SK-N-SH (cell line): ENCODE results near the gene HLA-E. TPM values are rescaled to one million over a fixed set of nuclear protein-coding genes. Genes with fewer than 3 reads are reported as not detected.
A peak's percentile ranks its signal among the peaks of the same experiment; 100 is the strongest.

Experiments
- CTCF ChIA-PET: fragments of 300-600, 350-600 bp; formaldehyde crosslinking; extraction: SDS; loops from one replicate; lab custom pipeline; 2021; lab: Yijun Ruan, JAX
- POLR2A ChIA-PET: fragments of 350-600 bp; sonication (Branson Sonifier 250); formaldehyde crosslinking; extraction: SDS; loops from one replicate; lab custom pipeline; 2020; ENCODE audit warnings: antibody characterized with exemption, inconsistent platforms; lab: Yijun Ruan, JAX
- DNase-seq: peaks from one replicate; pipeline ENCODE4 v3.0.0; 2012
- H2AFZ ChIP-seq: fragments of 200-600 bp; sonication (generic); 2 replicates; pipeline ENCODE4 v1.8.1; 2016; ENCODE audit warnings: antibody characterized with exemption, mild to moderate bottlenecking, low read depth
- H3F3A ChIP-seq: fragments of 200-600 bp; sonication (generic); replicated peaks from 2 replicates; pipeline ENCODE3; 2016; ENCODE audit warnings: antibody characterized with exemption, mild to moderate bottlenecking; ENCODE audit not compliant: insufficient read depth
- H3K27ac ChIP-seq, 2 experiments: fragments of 200-500 bp in 1 of 2; fragments of 200-600 bp in 1 of 2; sonication (Bioruptor generic) in 1 of 2; sonication (generic), shearing (Covaris generic) in 1 of 2; 2 replicates each; pipeline versions ENCODE4 v1.5.1 to v1.6.1; 2014 to 2016; ENCODE audit warnings: low read depth in 2 of 2, inconsistent platforms in 1 of 2, low read length in 1 of 2, mild to moderate bottlenecking in 1 of 2, mixed read lengths in 1 of 2
- H3K27me3 ChIP-seq: fragments of 200-600 bp; sonication (generic), shearing (Covaris generic); 2 replicates; pipeline ENCODE4 v1.6.1; 2016; ENCODE audit warnings: mixed run types; ENCODE audit not compliant: insufficient read depth
- H3K36me3 ChIP-seq, 2 experiments: fragments of 200-500 bp in 1 of 2; fragments of 200-600 bp in 1 of 2; sonication (Bioruptor generic) in 1 of 2; sonication (generic) in 1 of 2; replicated peaks in 1 of 2; 2 replicates each; pipeline versions ENCODE3 to v1.5.1; 2014 to 2016; ENCODE audit warnings: low read length in 1 of 2, mild to moderate bottlenecking in 1 of 2; ENCODE audit not compliant: insufficient read depth in 2 of 2, control insufficient read depth in 1 of 2
- H3K4me1 ChIP-seq, 2 experiments: fragments of 200-500 bp in 1 of 2; fragments of 200-600 bp in 1 of 2; sonication (Bioruptor generic) in 1 of 2; sonication (generic), shearing (Covaris generic) in 1 of 2; 2 replicates each; pipeline versions ENCODE4 v1.5.1 to v1.6.1; 2014 to 2016; ENCODE audit warnings: low read depth in 1 of 2, low read length in 1 of 2, mixed run types in 1 of 2; ENCODE audit not compliant: insufficient read depth in 2 of 2, control insufficient read depth in 1 of 2
- H3K4me2 ChIP-seq: fragments of 200-600 bp; sonication (generic), shearing (Covaris generic); 2 replicates; pipeline ENCODE4 v1.6.1; 2017; ENCODE audit warnings: mixed run types
- H3K4me3 ChIP-seq, 2 experiments: fragments of 200-500 bp in 1 of 2; fragments of 200-600 bp in 1 of 2; sonication (Bioruptor generic) in 1 of 2; sonication (generic), shearing (Covaris generic) in 1 of 2; 2 replicates each; pipeline versions ENCODE4 v1.5.1 to v1.8.1; 2014 to 2016; ENCODE audit warnings: low read depth in 2 of 2, inconsistent platforms in 1 of 2, low read length in 1 of 2, mild to moderate bottlenecking in 1 of 2, mixed read lengths in 1 of 2, moderate library complexity in 1 of 2
- H3K79me2 ChIP-seq: fragments of 200-600 bp; sonication (generic); 2 replicates; pipeline ENCODE4 v1.8.1; 2017; ENCODE audit warnings: mild to moderate bottlenecking; ENCODE audit not compliant: insufficient read depth
- H3K9ac ChIP-seq: fragments of 200-600 bp; sonication (generic); 2 replicates; pipeline ENCODE4 v1.6.1; 2017; ENCODE audit warnings: mixed run types
- H3K9me2 ChIP-seq: fragments of 200-600 bp; sonication (generic); 2 replicates; pipeline ENCODE4 v1.6.1; 2017; ENCODE audit warnings: mixed run types
- H3K9me3 ChIP-seq: fragments of 200-600 bp; sonication (generic); 2 replicates; pipeline ENCODE4 v1.6.1; 2017; ENCODE audit warnings: mixed run types, mild to moderate bottlenecking, moderate library complexity
- H4K20me1 ChIP-seq: fragments of 200-600 bp; sonication (generic); 2 replicates; pipeline ENCODE4 v1.6.1; 2017; ENCODE audit warnings: mild to moderate bottlenecking, mixed run types; ENCODE audit not compliant: insufficient read depth
- ELF1 ChIP-seq: IDR thresholded peaks from 2 replicates; pipeline ENCODE4 v1.4.0; 2012
- EP300 ChIP-seq, 2 experiments: IDR thresholded peaks; 2 replicates each; pipeline versions ENCODE4 v1.4.0 to v1.6.1; 2012; ENCODE audit warnings: borderline replicate concordance in 1 of 2, low read depth in 1 of 2, low read length in 1 of 2
- FOSL2 ChIP-seq: IDR thresholded peaks from 2 replicates; pipeline ENCODE4 v1.4.0; 2012; ENCODE audit warnings: low read depth, mild to moderate bottlenecking, moderate library complexity, borderline replicate concordance
- GABPA ChIP-seq: IDR thresholded peaks from 2 replicates; pipeline ENCODE4 v1.4.0; 2012; ENCODE audit warnings: low read depth, mild to moderate bottlenecking
- POLR2AphosphoS5 ChIP-seq: IDR thresholded peaks from 2 replicates; pipeline ENCODE4 v1.6.1; 2012; ENCODE audit warnings: low read depth, low read length
- RCOR1 ChIP-seq: fragments of 150-350 bp; IDR thresholded peaks from 2 replicates; pipeline ENCODE4 v1.6.1; 2017; ENCODE audit warnings: antibody characterized with exemption, low read length
- RXRA ChIP-seq: IDR thresholded peaks from 2 replicates; pipeline ENCODE4 v1.4.0; 2012; ENCODE audit warnings: low read depth, mild to moderate bottlenecking, borderline replicate concordance
- SIN3A ChIP-seq: IDR thresholded peaks from 2 replicates; pipeline ENCODE4 v1.6.1; 2012; ENCODE audit warnings: low read depth, mild to moderate bottlenecking, low read length, moderate library complexity, borderline replicate concordance
- TCF12 ChIP-seq: IDR thresholded peaks from 2 replicates; pipeline ENCODE4 v1.4.0; 2012
- WGBS: methylation state at CpG from one replicate; pipeline ENCODE4 v1.1.6; 2017; ENCODE audit warnings: low lambda C conversion rate; 5-methylcytosine and 5-hydroxymethylcytosine counted together
- polyA plus RNA-seq, 3 experiments: library from polyadenylated mRNA; depleted of rRNA; stranded (reverse); fragments of >200 nt; gene quantifications; 2 replicates each; pipeline ENCODE4 v1.2.3, GENCODE V29; 2012
- TF ChIP-seq, protein P1 (sequence below): fragments of 200-600 bp; sonication (generic); IDR thresholded peaks from 2 replicates; pipeline ENCODE4 v1.6.1; 2017; ENCODE audit warnings: antibody characterized with exemption, mild to moderate bottlenecking, moderate library complexity
- TF ChIP-seq, protein P2 (sequence below): fragments of 150-350 bp; IDR thresholded peaks from 2 replicates; pipeline ENCODE4 v1.6.1; 2016; ENCODE audit warnings: mild to moderate bottlenecking, low read depth, low read length
- TF ChIP-seq, protein P3 (sequence below): IDR thresholded peaks from 2 replicates; pipeline ENCODE4 v1.4.0; 2012; ENCODE audit warnings: low read depth
- TF ChIP-seq, protein P4 (sequence below): IDR thresholded peaks from 2 replicates; pipeline ENCODE4 v1.6.1; 2012; ENCODE audit warnings: mild to moderate bottlenecking, low read depth, low read length, moderate library complexity
- TF ChIP-seq, protein P5 (sequence below): IDR thresholded peaks from 2 replicates; pipeline ENCODE4 v1.4.0; 2012; ENCODE audit warnings: low read depth, borderline replicate concordance

The HLA-E gene
- polyA plus RNA-seq, 1 of the 3 experiments (the other 2 are of a cell fraction): 90.9 TPM

DNA sequence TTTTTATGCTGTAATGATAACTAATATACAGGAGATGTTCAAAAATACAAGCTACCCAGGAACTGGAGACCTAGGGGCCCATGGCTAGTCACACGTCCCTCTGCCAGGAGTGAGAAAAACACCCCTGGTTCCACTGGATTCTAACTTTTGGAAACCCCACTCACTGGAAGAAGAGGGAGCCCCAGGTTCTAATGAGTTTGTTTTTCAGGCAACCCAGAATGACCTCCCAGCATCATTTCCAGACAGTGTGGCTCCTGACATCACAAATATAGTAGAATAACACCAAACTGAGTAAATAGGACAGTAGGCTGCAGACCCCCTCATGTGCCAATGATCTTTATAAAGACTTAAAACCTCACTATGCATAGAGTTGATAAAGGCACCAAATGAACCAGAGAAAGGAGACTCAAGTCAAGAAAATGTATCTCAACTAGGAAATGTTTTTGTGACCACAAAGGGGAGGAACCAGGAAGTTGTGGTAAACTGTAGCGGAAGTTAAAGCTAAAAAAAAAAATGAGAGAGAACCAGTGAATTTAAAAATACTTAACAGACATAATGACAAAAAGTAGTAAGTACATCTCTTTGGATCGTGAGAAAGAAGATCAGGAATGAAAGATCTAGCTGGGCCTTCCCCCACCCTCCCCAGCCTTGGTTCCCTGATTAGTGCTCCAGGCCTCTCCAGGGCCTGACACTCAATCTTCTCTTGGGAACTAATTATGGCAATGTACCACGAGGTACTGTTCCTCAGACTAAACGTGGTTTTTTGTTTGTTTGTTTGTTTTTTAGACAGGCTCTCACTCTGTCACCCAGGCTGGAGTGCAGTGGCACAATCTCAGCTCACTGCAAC, 19.8 kb downstream of the HLA-E start:
- no peaks in the 10 kb centered on the region for H3K9me2 ChIP-seq
- H3K4me2 ChIP-seq: no peak overlapping the region
- no peaks in the 10 kb centered on the region for H3K27me3 ChIP-seq
- H3K4me3 ChIP-seq: no peak overlapping the region
- peak overlapping the region in 1 of 2 experiments; percentile 6; a peak in 1 of 4 replicates for H3K27ac ChIP-seq
- H4K20me1 ChIP-seq: no peaks in the 10 kb centered on the region
- no peaks in the 10 kb centered on the region for H3K4me1 ChIP-seq
- peaks cover 2% of the 10 kb centered on the region for H3F3A ChIP-seq
- H2AFZ ChIP-seq: peak overlapping the region; percentile 95
- no peak for TF ChIP-seq RCOR1
- TF ChIP-seq, protein P1, sequence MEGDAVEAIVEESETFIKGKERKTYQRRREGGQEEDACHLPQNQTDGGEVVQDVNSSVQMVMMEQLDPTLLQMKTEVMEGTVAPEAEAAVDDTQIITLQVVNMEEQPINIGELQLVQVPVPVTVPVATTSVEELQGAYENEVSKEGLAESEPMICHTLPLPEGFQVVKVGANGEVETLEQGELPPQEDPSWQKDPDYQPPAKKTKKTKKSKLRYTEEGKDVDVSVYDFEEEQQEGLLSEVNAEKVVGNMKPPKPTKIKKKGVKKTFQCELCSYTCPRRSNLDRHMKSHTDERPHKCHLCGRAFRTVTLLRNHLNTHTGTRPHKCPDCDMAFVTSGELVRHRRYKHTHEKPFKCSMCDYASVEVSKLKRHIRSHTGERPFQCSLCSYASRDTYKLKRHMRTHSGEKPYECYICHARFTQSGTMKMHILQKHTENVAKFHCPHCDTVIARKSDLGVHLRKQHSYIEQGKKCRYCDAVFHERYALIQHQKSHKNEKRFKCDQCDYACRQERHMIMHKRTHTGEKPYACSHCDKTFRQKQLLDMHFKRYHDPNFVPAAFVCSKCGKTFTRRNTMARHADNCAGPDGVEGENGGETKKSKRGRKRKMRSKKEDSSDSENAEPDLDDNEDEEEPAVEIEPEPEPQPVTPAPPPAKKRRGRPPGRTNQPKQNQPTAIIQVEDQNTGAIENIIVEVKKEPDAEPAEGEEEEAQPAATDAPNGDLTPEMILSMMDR: no peak
- TF ChIP-seq RXRA: no peak
- no peak for TF ChIP-seq EP300 (IDR thresholded peaks at IDR 0.05; ENCODE audit: borderline replicate concordance in 1 of 2, low read depth in 1 of 2, low read length in 1 of 2)
- no peak for TF ChIP-seq POLR2AphosphoS5
- TF ChIP-seq, protein P2, sequence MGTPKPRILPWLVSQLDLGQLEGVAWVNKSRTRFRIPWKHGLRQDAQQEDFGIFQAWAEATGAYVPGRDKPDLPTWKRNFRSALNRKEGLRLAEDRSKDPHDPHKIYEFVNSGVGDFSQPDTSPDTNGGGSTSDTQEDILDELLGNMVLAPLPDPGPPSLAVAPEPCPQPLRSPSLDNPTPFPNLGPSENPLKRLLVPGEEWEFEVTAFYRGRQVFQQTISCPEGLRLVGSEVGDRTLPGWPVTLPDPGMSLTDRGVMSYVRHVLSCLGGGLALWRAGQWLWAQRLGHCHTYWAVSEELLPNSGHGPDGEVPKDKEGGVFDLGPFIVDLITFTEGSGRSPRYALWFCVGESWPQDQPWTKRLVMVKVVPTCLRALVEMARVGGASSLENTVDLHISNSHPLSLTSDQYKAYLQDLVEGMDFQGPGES: no peak
- TF ChIP-seq, protein P3, sequence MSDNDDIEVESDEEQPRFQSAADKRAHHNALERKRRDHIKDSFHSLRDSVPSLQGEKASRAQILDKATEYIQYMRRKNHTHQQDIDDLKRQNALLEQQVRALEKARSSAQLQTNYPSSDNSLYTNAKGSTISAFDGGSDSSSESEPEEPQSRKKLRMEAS: no peak
- TF ChIP-seq ELF1: peak; percentile 33; the same call in 1 of the 2 replicates
- TF ChIP-seq TCF12: no peak
- TF ChIP-seq GABPA: peak; percentile 39; the same call in 1 of the 2 replicates
- no peak for TF ChIP-seq SIN3A
- TF ChIP-seq, protein P4, sequence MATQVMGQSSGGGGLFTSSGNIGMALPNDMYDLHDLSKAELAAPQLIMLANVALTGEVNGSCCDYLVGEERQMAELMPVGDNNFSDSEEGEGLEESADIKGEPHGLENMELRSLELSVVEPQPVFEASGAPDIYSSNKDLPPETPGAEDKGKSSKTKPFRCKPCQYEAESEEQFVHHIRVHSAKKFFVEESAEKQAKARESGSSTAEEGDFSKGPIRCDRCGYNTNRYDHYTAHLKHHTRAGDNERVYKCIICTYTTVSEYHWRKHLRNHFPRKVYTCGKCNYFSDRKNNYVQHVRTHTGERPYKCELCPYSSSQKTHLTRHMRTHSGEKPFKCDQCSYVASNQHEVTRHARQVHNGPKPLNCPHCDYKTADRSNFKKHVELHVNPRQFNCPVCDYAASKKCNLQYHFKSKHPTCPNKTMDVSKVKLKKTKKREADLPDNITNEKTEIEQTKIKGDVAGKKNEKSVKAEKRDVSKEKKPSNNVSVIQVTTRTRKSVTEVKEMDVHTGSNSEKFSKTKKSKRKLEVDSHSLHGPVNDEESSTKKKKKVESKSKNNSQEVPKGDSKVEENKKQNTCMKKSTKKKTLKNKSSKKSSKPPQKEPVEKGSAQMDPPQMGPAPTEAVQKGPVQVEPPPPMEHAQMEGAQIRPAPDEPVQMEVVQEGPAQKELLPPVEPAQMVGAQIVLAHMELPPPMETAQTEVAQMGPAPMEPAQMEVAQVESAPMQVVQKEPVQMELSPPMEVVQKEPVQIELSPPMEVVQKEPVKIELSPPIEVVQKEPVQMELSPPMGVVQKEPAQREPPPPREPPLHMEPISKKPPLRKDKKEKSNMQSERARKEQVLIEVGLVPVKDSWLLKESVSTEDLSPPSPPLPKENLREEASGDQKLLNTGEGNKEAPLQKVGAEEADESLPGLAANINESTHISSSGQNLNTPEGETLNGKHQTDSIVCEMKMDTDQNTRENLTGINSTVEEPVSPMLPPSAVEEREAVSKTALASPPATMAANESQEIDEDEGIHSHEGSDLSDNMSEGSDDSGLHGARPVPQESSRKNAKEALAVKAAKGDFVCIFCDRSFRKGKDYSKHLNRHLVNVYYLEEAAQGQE: no peak
- TF ChIP-seq, protein P5, sequence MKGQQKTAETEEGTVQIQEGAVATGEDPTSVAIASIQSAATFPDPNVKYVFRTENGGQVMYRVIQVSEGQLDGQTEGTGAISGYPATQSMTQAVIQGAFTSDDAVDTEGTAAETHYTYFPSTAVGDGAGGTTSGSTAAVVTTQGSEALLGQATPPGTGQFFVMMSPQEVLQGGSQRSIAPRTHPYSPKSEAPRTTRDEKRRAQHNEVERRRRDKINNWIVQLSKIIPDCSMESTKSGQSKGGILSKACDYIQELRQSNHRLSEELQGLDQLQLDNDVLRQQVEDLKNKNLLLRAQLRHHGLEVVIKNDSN: no peak
- TF ChIP-seq FOSL2: no peak
- WGBS: 43% methylated on average over 5 of the region's 5 CpGs
- ChIA-PET POLR2A (no interaction called here), CTCF (interaction anchor here (0.6 to 2.5 kb wide), 7 partner anchors 13 to 1579 kb away, joined by 3 to 15 read pairs (median 4); no protein-coding TSS in a partner anchor)
- no peaks in the 10 kb centered on the region for H3K79me2 ChIP-seq
- H3K36me3 ChIP-seq: no peaks in the 10 kb centered on the region
- DNase-seq: no peak
- H3K9me3 ChIP-seq: no peaks in the 10 kb centered on the region
- H3K9ac ChIP-seq: no peak overlapping the region
